GM12878 (cell line): ENCODE measurements around the gene ZMYND19. TPM values are rescaled to one million over a fixed set of nuclear protein-coding genes. Genes with fewer than 3 reads are reported as not detected.

ENCODE experiments used
- ATAC-seq: fragments of 200-7000 bp; cut with Tn5 transposase; 3 replicates; pipeline ENCODE4 v1.9.1; 2020; ENCODE audit warnings: mild to moderate bottlenecking, moderate library complexity
- BruUV-seq: library from RNA; stranded (reverse); fragments of 400-500 nt; replicated peaks from 2 replicates; lab custom pipeline; 2021; lab: Mats Ljungman, UMichigan
- CTCF ChIA-PET: fragments of 300-600 bp; sonication (Branson Sonifier 250); formaldehyde crosslinking; extraction: SDS; loops from one replicate; lab custom pipeline; 2021; ENCODE audit warnings: inconsistent platforms; lab: Yijun Ruan, JAX
- POLR2A ChIA-PET: fragments of 350-600 bp; formaldehyde crosslinking; extraction: SDS; loops from one replicate; lab custom pipeline; 2021; ENCODE audit warnings: inconsistent platforms; lab: Charles Lee
- RAD21 ChIA-PET: fragments of 300-600 bp; sonication (Branson Sonifier 250); formaldehyde crosslinking; loops from one replicate; lab custom pipeline; 2023; ENCODE audit warnings: antibody characterized with exemption; ENCODE audit not compliant: unreplicated experiment; lab: Charles Lee
- SMC1A ChIA-PET: fragments of 300-600 bp; sonication (Branson Sonifier 250); formaldehyde crosslinking; loops from one replicate; lab custom pipeline; 2023; ENCODE audit not compliant: unreplicated experiment, uncharacterized antibody; lab: Charles Lee
- DNase-seq: peaks from one replicate; pipeline ENCODE4 v3.0.0-alpha.2; 2011; ENCODE audit warnings: low read depth, low spot score
- FAIRE-seq: peaks from 3 replicates; lab custom pipeline; 2011; peaks lifted over from hg19 to GRCh38; lab: Jason Lieb, UNC
- H2AFZ ChIP-seq: 2 replicates; pipeline ENCODE4 v1.6.0; 2011; ENCODE audit warnings: low read depth, low read length, control low read depth; ENCODE audit not compliant: control insufficient read depth
- H3K27ac ChIP-seq: 2 replicates; pipeline ENCODE4 v1.5.1; 2011; ENCODE audit warnings: control low read depth; ENCODE audit not compliant: control insufficient read depth, insufficient read depth
- H3K27me3 ChIP-seq, 2 experiments: replicated peaks in 1 of 2; 2 replicates each; pipeline versions ENCODE4 v1.6.0 to v1.6.1; 2011; ENCODE audit warnings: low read length in 1 of 2; ENCODE audit not compliant: control insufficient read depth in 2 of 2, insufficient read depth in 2 of 2
- H3K36me3 ChIP-seq, 2 experiments: 2 replicates each; pipeline ENCODE4 v1.5.1; 2011; ENCODE audit warnings: low read length in 1 of 2; ENCODE audit not compliant: control insufficient read depth in 2 of 2, insufficient read depth in 2 of 2
- H3K4me1 ChIP-seq: 2 replicates; pipeline ENCODE4 v1.6.1; 2011; ENCODE audit warnings: mild to moderate bottlenecking, low read length, moderate library complexity, mixed read lengths; ENCODE audit not compliant: control insufficient read depth, insufficient read depth
- H3K4me2 ChIP-seq: 2 replicates; pipeline ENCODE4 v1.6.0; 2011; ENCODE audit warnings: control low read depth; ENCODE audit not compliant: control insufficient read depth, insufficient read depth
- H3K4me3 ChIP-seq: fragments of 200-600 bp; sonication (generic); 2 replicates; pipeline ENCODE4 v1.5.1; 2016
- H3K79me2 ChIP-seq: 2 replicates; pipeline ENCODE4 v1.6.0; 2011; ENCODE audit warnings: low read length; ENCODE audit not compliant: control insufficient read depth, insufficient read depth
- H3K9ac ChIP-seq: 2 replicates; pipeline ENCODE4 v1.8.0; 2011; ENCODE audit warnings: low read length, control low read depth, mixed read lengths; ENCODE audit not compliant: control insufficient read depth, insufficient read depth
- H3K9me3 ChIP-seq: replicated peaks from 3 replicates; pipeline ENCODE4 v1.5.1; 2011; ENCODE audit warnings: mild to moderate bottlenecking, low read length; ENCODE audit not compliant: control insufficient read depth, insufficient read depth
- H4K20me1 ChIP-seq: 2 replicates; pipeline ENCODE4 v1.6.0; 2011; ENCODE audit not compliant: control insufficient read depth, insufficient read depth
- EED ChIP-seq: sonication (generic); IDR thresholded peaks from 2 replicates; pipeline ENCODE4 v1.6.1; 2016; ENCODE audit warnings: antibody characterized with exemption, low read depth
- GABPA ChIP-seq: IDR thresholded peaks from 2 replicates; pipeline ENCODE4 v1.6.1; 2014; ENCODE audit warnings: antibody characterized with exemption, low read depth, mild to moderate bottlenecking, inconsistent platforms
- MEF2A ChIP-seq: IDR thresholded peaks from 2 replicates; pipeline ENCODE4 v1.6.1; 2011; ENCODE audit warnings: low read depth, mild to moderate bottlenecking, low read length, moderate library complexity; ENCODE audit not compliant: insufficient read depth
- SIN3A ChIP-seq: IDR thresholded peaks from 2 replicates; pipeline ENCODE4 v1.6.1; 2012; ENCODE audit warnings: low read depth, low read length, improper control_type of control experiment
- SRF ChIP-seq, 2 experiments: IDR thresholded peaks; 2 replicates each; pipeline ENCODE4 v1.6.1; 2011; ENCODE audit warnings: low read depth in 2 of 2, low read length in 2 of 2, mild to moderate bottlenecking in 1 of 2, moderate library complexity in 1 of 2
- SUZ12 ChIP-seq: fragments of 200-600 bp; sonication (generic); IDR thresholded peaks from one replicate; pipeline ENCODE4 v1.6.1; 2018; ENCODE audit warnings: antibody characterized with exemption, mild to moderate bottlenecking; ENCODE audit not compliant: unreplicated experiment
- ZBTB40 ChIP-seq: fragments of 450-650 bp; IDR thresholded peaks from 2 replicates; pipeline ENCODE4 v1.6.1; 2016; ENCODE audit warnings: mild to moderate bottlenecking, moderate library complexity, borderline replicate concordance
- ZNF207 ChIP-seq: fragments of 450-650 bp; IDR thresholded peaks from 2 replicates; pipeline ENCODE4 v1.6.1; 2014; ENCODE audit warnings: antibody characterized with exemption, mild to moderate bottlenecking, borderline replicate concordance
- ZNF24 ChIP-seq: fragments of 450-650 bp; IDR thresholded peaks from 2 replicates; pipeline ENCODE4 v1.6.1; 2017; ENCODE audit warnings: antibody characterized with exemption, mild to moderate bottlenecking
- ZNF622 ChIP-seq: fragments of 450-650 bp; IDR thresholded peaks from 2 replicates; pipeline ENCODE4 v1.6.1; 2017; ENCODE audit warnings: mild to moderate bottlenecking, inconsistent platforms
- WGBS: methylation state at CpG from one replicate; pipeline ENCODE4 v1.1.6; 2016; ENCODE audit warnings: low lambda C conversion rate; ENCODE audit not compliant: insufficient replicate concordance, insufficient coverage; ENCODE audit errors: missing lambda C conversion rate; 5-methylcytosine and 5-hydroxymethylcytosine counted together
- in situ Hi-C: fragments of 300-500 bp; cut with MboI; formaldehyde crosslinking; loops from 9 replicates; pipeline ENCODE4 v1.14.3; 2018; ENCODE audit warnings: mixed read lengths
- intact Hi-C: fragments of 100-400 bp; cut with micrococcal nuclease; formaldehyde crosslinking; loops from one replicate; pipeline ENCODE4 v1.14.2; 2022; ENCODE audit not compliant: unreplicated experiment
- polyA plus RNA-seq, 11 experiments: library from polyadenylated mRNA; depleted of rRNA in 4 of 11; unstranded in 6 of 11; stranded (reverse) in 5 of 11; fragments of >200 nt; fragmentation: Nextera tagmentation in 4 of 11; fragmentation: Illumina TruSeq in 1 of 11; extraction: Ambion mirVana in 4 of 11; extraction: Trizol in 1 of 11; gene quantifications; 1 replicate in 1 of 11; 2 replicates in 10 of 11; pipeline versions ENCODE4 v1.2.1 to v1.2.3, GENCODE V29; 2011 to 2016; ENCODE audit warnings: inconsistent platforms in 2 of 11, missing spikeins in 2 of 11, low read depth in 1 of 11
- total RNA-seq, 4 experiments: library from RNA; depleted of rRNA in 3 of 4; stranded (reverse); fragments of >200 nt in 3 of 4; fragmentation: Illumina TruSeq in 1 of 4; extraction: Trizol in 1 of 4; gene quantifications; 2 replicates each; pipeline versions ENCODE4 v1.2.1 to v1.2.3, GENCODE V29; 2013 to 2021

ZMYND19 gene
- total and polyA plus RNA-seq, 10 of the 15 experiments (the other 5 are each of a cell fraction or from before 2014, with no cell fraction given): 0.84 to 54.8 (median 20.1) TPM

- Histone ChIP-seq H3K4me1 (peaks cover 6% of the 10 kb centered on the region; the same call in 1 of the 2 replicates), H3K4me2 (peak overlapping the region; percentile 91), H4K20me1 (no peaks in the 10 kb centered on the region), H3K9ac (peak overlapping the region; percentile 78), H3K79me2 (peaks cover 14% of the 10 kb centered on the region), H3K9me3 (no peaks in the 10 kb centered on the region), H2AFZ (peak overlapping the region; percentile 21; the same call in 1 of the 2 replicates), H3K27ac (peak overlapping the region; percentile 54; the same call in 1 of the 2 replicates), H3K36me3 (peaks cover 11 to 12% of the 10 kb centered on the region in 2 experiments; a peak in 3 of 4 replicates), H3K4me3 (peak overlapping the region; percentile 81), H3K27me3 (no peaks in the 10 kb centered on the region)
- 4% methylated on average over 53 of the region's 58 CpGs for WGBS
- RAD21 ChIA-PET: no interaction called here
- no peak for DNase-seq
- FAIRE-seq: no peak
- CTCF ChIA-PET: interaction anchor here (1.8 kb wide), 1 partner anchor 11 kb away, joined by 9 read pairs; the partner anchor contains the start of gene DPH7
- intact Hi-C loops: no loop called here
- SMC1A ChIA-PET: no interaction called here
- peak; percentile 62 for TF ChIP-seq SIN3A
- TF ChIP-seq SRF (IDR thresholded peaks at IDR 0.05; ENCODE audit: low read depth in 2 of 2, low read length in 2 of 2): no peak
- TF ChIP-seq ZNF207: 0 out of 2 replicates have a peak, but pooled peaks have one; percentile 34
- in situ Hi-C loops: no loop called here
- POLR2A ChIA-PET: no interaction called here
- no TSS peak for BruUV-seq
- ATAC-seq: peak; percentile 16
Observed at GRCh38 chr9:137589441-137590122, 730 bp downstream of the ZMYND19 start.

GRCh38 chr9:137588891-137589290 is 1.4 kb downstream of the ZMYND19 start:
- Histone ChIP-seq H3K4me2 (peak overlapping the region; percentile 91), H4K20me1 (no peaks in the 10 kb centered on the region), H3K36me3 (peaks cover 11 to 14% of the 10 kb centered on the region in 2 experiments; a peak in 3 of 4 replicates), H2AFZ (no peak overlapping the region), H3K4me3 (peak overlapping the region; percentile 81; the same call in 1 of the 2 replicates), H3K79me2 (peaks cover 14% of the 10 kb centered on the region), H3K4me1 (peaks cover 6% of the 10 kb centered on the region; the same call in 1 of the 2 replicates), H3K27ac (no peak overlapping the region), H3K27me3 (no peaks in the 10 kb centered on the region), H3K9ac (peak overlapping the region; percentile 78), H3K9me3 (no peaks in the 10 kb centered on the region)
- TF ChIP-seq ZBTB40: no peak
- TF ChIP-seq MEF2A: no peak
- no peak for TF ChIP-seq ZNF24
- no peak for TF ChIP-seq ZNF622
- TF ChIP-seq GABPA: no peak
- no peak for TF ChIP-seq EED
- TF ChIP-seq SUZ12: no peak
- in situ Hi-C loops (no loop called here), intact Hi-C loops (no loop called here)
- FAIRE-seq: no peak
- ChIA-PET RAD21 (no interaction called here), CTCF (interaction anchor here (0.9 to 1.8 kb wide), 2 partner anchors 10 to 37 kb away, joined by 3 to 9 read pairs; partner anchors contain the start of genes DPH7 and MRPL41), SMC1A (no interaction called here), POLR2A (no interaction called here)
- ATAC-seq: no peak
- WGBS: 87% methylated on average over 6 of the region's 6 CpGs
- DNase-seq: no peak
- BruUV-seq: no TSS peak
